SK-N-SH treated with all-trans-retinoic acid at 6 μM for 48 hours (cell line): ENCODE measurements around the gene OASL.

Experiments used
- PPARA ChIP-seq: fragments of 250-450 bp; sonication (Bioruptor Pico); IDR thresholded peaks from 2 replicates; pipeline ENCODE4 v1.5.0; 2020; ENCODE audit warnings: mild to moderate bottlenecking, borderline replicate concordance
- ZNF8 ChIP-seq: fragments of 450-650 bp; formaldehyde crosslinking; IDR thresholded peaks from 2 replicates; pipeline ENCODE4 v1.5.0; 2020; ENCODE audit warnings: mild to moderate bottlenecking, moderate library complexity

DNA sequence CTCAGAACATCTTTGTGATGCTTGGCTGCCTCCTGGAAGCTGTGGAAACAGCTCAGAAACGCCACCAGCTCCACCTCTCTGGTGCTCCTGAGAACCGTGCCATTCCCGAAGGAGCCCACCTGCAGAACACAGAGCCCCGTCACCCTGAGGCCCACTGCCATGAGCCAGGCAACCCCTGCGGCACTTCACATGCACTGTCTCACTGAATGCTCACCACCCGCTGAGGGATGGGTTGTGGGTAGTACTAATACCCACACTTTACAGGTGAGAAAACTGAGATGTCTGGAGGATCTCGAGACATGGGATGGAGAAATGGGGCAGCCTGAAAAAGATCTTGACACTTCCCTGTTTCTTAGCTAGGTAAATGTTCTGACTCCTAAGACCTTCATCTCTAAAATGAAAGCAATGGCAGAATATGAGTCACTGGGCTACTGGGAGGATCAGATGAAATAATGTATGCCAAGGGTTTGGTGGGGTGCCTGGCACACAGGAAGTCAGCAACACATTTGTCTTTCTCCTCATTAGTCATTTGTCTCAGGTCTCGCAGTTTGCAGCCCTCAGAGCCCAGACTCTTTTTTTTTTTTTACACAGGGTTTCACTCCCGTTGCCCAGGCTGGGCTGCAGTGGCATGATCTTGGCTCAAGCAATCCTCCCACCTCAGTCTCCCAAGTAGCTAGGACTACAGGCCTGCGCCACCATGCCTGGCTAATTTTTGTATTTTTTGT is 5.3 kb downstream of the OASL start:
- TF ChIP-seq PPARA (no peak), ZNF8 (CRISPR knock-in tag) (no peak)
